Suppressor macrophage treated with lipopolysaccharide for 1 hour (primary cell): ENCODE results near the gene ZNF136.

Experiments used
- DNase-seq, 3 donors: peaks; one replicate each; pipeline ENCODE4 v3.0.0-alpha.2; 2020 to 2022

The ZNF136 gene

DNA sequence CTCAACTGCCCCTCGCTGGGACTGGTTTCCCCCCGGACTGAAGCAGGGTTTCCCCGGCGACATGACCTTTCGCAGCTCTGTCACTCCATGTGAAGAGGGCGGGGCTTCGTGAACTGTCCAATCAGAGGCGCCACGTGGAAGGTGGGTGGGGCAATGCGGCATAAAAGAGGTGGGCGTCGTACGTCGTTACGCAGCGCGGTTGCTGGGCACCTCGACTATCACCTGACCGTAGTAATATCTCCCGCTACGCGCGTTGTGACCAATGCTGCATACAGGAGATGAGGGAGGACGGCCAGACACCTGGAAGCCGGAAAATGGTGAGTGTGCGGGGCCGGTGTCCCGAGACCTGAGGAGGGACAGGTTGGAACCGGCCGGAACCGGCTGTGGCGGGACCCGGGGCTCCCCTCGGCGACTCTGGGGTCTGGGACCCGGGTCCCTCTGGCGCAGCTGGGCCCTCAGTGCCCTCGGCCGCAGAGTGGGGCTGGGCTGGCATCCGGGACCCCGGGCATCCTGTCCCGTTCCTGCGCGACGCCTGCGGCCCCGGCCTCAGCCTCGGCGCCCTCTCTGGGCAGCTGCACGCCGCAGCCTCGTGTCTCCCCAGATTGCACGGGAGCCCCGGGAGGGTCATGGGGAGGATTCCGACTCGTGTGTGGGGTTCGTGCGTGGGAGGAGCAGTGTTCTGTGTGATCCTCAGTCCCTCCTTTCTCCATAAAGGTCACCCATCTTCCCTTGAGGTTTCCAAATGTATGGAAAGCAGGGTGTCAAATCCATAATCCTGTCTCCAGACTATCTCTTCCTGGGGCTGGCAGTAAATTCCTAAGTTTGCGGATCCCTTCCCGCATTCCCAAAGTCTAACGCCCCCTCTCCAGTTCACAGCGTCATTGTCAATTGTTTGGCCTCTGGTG is 32.2 kb downstream of the ZNF136 start:
- DNase-seq: peak in 1 of 3 donors; percentile 10

- DNase-seq: no peak
Observed at GRCh38 chr19:12198136-12198535, 35.2 kb downstream of the ZNF136 start.

DNA sequence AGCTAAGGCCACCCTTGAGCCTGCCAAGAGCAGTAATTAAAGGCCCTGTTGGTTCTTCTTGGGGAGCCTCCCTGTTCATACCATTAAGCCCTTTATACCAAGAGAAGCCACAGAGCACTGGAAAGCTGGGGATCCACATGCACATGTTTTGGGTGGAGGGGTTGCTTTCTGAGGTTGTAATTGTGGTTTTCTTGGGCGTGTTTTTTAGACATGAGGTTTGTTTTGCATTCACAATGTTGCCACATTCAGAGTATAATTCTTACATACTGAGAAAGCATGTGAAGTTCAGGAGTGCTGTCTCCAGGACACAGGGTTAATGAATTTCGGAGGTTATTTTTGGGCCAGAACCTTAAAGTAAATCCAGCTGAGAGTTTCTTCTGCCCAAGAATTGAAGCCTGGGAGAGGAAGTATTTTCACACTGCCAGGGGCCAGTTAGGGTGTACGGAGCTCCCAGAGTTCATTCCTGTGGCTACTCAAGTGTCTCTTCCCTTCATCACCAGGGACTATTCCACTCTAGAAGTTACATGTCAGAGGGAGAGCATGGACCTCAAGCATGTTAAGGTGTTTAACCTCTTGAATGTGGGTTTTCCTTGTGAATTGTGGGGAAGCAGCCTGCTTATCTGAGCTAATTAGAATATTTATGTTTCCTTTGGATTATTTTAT is 37.0 kb downstream of the ZNF136 start:
- DNase-seq: no peak

GRCh38 chr19:12202250-12202649 is 39.4 kb downstream of the ZNF136 start:
- DNase-seq: peak in 2 of 3 donors; percentile 6 to 28

- DNase-seq: no peak
Observed at GRCh38 chr19:12205296-12205695, 42.4 kb downstream of the ZNF136 start.

GRCh38 chr19:12208221-12208620 is 45.3 kb downstream of the ZNF136 start:
- no peak for DNase-seq

GRCh38 chr19:12217332-12217731 is 54.4 kb downstream of the ZNF136 start:
- no peak for DNase-seq

DNA sequence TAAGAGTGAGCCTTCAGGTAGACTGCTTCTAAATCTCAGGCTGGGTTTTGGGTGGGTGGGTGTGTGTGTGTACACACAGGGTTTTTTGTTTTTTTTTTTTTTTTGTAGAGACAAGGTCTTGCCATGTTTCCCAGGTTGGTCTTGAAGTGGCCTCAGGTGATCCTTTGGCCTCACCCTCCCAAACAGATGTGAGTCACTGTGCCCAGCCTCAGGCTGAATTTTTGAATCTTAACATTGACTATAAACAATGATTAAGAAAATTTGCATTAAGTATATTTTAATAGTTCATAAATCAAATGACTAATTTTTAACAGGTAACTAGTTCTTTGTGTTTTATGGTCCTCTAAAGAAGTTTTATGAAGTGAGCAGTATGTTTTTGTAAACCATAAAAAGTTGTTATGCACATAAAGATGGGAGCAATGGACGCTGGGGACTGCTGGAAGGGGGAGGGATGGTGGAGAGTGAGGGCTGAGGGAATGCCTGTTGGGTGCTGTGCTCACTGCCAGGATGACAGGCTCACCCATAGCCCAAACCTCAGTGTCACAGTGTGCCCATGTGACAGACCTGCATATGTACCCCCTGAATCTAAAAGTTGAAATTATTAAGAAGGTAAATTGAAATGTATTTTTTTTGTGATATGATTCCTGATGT is 60.2 kb downstream of the ZNF136 start:
- no peak for DNase-seq

DNA sequence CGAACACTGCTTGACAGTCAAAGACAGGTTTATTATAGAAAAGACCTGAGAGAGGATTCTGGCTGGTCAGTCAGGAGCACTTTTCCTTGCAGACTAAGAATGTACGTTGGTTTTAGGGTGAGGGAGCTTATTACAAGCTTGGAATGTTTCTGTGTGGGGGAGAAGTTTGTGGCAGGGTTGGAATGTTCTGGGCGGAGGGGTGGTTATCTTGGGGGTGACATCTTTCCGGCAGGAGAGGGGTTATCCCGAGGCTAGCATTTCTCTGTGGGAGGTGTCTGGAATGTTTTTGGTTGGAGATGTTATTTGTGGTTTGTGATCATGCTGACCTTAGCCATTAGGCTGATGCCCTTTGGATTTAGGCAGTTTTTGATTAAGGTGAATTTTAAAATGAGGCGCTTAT is 61.8 kb downstream of the ZNF136 start:
- no peak for DNase-seq

- no peak for DNase-seq
Observed at GRCh38 chr19:12229990-12230389, 67.1 kb downstream of the ZNF136 start.

DNA sequence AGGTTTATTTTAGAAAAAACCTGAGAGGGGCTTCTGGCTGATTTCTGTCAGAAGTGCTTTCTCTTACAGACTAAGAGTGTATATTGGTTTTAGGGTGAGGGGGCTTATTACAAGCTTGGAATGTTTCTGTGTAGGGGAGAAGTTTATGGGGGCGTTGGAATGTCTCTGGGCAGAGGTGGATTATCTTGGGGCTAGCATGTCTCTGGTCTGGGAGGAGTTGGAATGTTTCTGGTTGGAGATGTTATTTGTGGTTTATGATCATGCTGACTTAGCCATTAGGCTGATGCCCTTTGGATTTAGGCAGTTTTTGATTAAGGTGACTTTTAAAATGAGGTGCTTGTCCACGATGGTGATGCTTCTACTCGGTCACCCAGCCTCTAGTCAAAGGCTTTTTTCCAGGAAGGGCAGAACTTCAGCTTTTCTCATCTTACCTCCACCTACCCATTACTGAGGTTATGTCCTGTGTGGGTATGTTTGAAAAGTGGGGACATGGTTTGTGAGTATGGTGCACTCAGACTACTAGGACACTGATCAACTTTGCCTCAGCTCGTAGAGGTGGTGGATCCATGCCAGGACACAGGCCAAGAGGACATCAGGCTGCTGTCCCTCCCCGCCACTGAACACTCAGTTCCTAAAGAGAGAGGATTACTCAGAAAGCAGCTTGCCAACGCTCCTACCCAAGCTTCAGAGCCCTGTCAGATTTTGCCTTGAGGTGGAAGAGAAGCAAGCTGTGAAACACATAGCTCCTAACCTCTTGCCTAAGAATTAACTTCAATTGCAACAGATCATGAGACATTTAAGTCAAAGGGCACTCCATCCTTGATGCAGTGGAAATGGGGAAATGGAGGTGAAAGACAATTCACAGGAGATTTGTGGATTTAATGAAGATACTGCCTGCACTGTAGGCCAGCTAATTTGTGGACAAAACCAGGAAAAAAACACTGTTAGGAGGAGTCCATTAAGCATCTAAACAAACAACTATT is 68.1 kb downstream of the ZNF136 start:
- DNase-seq: peak in 2 of 3 donors; percentile 2 to 5

- DNase-seq: no peak
Observed at GRCh38 chr19:12232961-12233360, 70.1 kb downstream of the ZNF136 start.

DNA sequence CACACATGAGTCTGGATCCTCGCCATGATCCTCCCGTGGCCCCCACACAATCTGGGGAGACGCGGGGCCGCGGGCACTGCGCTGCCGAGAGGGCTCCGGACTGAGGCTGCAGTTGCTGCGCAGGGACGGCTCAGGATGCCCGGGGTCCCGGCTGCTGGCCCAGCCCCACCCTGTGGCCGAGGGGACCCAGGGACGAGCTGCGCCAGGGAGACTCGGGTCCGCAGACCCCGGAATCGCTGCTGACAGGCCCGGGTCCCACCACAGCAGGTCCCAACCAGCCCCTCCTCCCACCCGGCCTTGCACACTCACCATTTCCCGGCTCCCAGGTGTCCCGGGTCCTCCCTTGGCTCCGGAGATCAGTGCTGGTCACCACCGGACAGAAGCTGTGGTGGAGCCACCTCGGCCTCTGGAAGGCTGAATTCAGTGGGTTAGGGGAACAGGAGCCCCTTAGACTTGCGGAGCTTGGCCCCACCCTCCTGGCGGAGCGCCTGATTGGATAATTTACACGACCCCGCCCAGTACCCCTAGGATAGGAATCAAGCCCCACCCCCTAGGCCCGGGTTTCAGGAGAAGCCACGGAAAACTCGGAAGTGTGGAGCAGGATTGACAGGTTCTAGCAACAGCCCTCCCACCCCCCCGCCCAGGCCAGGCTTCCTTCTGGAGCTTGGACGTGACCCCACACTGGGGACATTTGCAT is 74.4 kb downstream of the ZNF136 start:
- DNase-seq: no peak
